Measurements from ENCODE around the gene SPOCK3.
"Not testable (repeated sequence)": the region's sequence is repeated elsewhere in the genome, so short reads cannot be mapped to it uniquely, and the experiment has no call there.

DNA sequence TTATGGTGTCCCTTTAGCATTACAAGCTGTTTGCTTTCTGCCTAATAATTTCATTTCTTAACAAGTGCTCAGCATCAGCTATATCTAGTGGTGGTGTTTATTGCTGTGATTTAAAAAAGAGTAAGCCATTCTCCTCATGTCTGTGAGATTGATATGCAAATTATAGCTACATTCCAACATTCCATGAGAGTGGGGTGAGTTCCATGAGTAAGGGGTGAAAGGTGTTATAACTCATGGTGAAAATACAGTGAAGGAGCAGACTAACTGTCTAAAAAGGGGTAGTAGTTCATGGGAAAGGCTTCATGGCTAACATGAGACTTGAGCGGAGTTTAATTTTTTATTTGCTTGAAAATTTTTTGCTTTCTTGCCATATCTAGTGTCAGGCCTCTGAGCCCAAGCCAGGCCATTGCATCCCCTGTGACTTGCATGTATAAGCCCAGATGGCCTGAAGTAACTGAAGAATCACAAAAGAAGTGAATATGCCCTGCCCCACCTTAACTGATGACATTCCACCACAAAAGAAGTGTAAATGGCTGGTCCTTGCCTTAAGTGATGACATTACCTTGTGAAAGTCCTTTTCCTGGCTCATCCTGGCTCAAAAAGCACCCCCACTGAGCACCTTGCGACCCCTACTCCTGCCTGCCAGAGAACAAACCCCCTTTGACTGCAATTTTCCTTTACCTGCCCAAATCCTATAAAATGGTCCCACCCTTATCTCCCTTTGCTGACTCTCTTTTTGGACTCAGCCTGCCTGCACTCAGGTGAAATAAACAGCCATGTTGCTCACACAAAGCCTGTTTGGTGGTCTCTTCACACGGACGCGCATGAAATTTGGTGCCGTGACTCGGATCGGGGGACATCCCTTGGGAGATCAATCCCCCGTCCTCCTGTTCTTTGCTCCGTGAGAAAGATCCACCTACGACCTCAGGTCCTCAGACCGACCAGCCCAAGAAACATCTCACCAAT lies 518.3 kb downstream of the SPOCK3 start:
- TF ChIP-seq, protein P1, sequence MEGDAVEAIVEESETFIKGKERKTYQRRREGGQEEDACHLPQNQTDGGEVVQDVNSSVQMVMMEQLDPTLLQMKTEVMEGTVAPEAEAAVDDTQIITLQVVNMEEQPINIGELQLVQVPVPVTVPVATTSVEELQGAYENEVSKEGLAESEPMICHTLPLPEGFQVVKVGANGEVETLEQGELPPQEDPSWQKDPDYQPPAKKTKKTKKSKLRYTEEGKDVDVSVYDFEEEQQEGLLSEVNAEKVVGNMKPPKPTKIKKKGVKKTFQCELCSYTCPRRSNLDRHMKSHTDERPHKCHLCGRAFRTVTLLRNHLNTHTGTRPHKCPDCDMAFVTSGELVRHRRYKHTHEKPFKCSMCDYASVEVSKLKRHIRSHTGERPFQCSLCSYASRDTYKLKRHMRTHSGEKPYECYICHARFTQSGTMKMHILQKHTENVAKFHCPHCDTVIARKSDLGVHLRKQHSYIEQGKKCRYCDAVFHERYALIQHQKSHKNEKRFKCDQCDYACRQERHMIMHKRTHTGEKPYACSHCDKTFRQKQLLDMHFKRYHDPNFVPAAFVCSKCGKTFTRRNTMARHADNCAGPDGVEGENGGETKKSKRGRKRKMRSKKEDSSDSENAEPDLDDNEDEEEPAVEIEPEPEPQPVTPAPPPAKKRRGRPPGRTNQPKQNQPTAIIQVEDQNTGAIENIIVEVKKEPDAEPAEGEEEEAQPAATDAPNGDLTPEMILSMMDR (IDR thresholded peaks at IDR 0.05), result not testable (repeated sequence)
- not testable (repeated sequence) for TF ChIP-seq POLR2A (IDR thresholded peaks at IDR 0.05)

Data from sigmoid colon (tissue), 3 donors.